G401.6 (cell line): Measurements from ENCODE around the gene MLC1.

Experiments used
- FAIRE-seq: peaks from 2 replicates; lab custom pipeline; 2012; peaks lifted over from hg19 to GRCh38; lab: Jason Lieb, UNC

The MLC1 gene

DNA sequence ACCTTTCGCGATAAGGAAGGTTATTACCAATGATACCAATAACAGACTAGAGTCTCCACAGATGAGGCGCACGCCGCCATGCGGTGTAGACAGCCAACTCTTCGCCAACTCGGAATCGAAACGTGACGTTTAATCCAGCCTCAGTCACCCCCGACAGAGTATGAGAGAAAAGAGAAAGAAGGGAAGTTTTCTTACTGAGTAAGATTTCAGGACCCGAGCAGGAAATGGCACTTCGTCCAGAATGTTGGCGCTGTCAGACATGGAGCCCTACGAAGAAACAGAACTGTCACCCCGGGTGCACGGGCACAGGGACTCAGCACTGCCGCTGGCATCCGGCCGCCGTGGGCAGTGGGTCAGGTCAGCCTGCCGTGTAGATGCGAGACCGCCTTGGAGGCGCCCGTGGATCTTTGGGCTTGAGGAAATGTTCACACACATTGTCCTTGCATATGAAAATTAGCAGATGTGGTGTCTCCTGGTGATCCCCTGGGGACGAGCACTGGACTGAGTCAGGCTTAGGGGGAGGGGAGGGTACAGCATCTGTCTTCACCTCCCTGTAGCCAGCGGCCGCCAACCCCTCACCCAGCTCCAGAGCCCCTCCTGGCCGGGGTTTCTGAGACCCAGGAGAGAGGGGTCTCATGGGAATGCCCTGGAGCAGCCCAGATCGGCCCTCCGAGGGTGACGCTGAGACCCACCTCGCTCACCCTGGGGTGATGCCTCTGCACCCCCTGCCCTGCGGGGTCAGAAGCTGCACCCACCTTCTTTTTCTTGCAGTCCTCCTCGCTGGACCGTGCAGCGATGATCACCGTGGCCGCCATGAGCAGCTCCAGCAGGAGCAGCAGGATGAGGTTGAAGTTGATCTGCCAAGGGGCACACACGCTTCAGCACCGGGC lies 8.3 kb downstream of the MLC1 start:
- FAIRE-seq: no peak

DNA sequence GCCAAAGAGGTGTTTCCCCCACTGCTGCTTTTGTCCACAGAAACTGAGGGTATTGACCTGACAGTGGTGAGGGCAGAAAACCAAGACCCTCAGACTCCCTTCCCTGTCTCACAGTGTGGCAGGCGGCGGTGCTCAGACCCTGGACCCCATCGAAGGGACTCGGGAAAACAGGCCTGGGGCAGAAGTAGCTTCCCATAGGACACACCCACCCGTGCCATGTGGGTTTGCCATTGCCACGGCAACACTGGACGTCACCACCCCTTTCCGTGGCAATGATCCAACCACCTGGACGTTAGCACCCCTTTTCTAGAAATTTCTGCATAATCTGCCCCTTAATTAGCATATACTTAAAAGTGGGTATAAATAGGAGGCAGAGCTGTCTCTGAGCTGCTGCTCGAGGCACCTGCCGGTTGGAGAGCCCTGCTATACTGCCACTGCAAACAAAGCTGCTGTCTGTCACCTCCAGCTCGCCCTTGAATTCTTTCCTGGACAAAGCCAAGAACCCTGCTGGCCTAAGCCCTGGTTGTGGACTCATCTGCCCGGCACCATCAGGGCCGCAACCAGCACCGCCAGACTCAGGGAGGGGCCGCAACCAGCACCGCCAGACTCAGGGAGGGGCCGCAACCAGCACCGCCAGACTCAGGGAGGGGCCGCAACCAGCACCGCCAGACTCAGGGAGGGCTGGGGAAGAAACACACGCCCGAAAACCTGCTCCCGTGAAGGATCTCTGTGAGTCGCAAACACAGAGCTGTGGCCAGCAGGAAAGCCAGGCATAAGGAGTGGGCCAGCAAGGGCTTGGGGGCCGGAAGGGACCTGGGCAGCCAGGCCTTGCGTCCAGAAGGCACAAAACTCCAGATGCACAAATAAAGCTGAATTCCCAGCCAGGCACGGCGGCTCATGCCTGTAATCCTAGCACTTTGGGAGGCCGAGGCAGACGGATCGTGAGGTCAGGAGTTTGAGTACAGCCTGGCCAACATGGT lies 10.4 kb downstream of the MLC1 start:
- no peak for FAIRE-seq

DNA sequence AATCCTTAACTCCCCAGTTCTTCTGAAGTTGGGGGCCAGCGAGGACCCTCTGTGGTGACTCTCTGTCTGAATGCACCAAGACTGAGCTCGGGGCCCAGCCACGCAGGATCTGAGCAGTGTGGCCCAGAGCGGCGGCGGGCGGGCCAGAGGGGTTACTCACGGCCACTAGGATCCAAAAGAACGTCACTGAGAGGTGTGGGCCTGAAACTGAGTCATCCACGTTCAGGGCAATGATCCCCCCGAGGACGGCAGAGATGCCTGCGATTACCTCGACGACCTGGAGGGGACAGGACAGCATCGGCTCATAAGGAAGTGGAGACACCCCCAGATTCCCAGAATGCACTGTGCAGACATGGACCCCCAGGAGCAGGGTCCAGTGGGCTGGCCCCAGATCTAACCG lies 11.2 kb downstream of the MLC1 start:
- no peak for FAIRE-seq

DNA sequence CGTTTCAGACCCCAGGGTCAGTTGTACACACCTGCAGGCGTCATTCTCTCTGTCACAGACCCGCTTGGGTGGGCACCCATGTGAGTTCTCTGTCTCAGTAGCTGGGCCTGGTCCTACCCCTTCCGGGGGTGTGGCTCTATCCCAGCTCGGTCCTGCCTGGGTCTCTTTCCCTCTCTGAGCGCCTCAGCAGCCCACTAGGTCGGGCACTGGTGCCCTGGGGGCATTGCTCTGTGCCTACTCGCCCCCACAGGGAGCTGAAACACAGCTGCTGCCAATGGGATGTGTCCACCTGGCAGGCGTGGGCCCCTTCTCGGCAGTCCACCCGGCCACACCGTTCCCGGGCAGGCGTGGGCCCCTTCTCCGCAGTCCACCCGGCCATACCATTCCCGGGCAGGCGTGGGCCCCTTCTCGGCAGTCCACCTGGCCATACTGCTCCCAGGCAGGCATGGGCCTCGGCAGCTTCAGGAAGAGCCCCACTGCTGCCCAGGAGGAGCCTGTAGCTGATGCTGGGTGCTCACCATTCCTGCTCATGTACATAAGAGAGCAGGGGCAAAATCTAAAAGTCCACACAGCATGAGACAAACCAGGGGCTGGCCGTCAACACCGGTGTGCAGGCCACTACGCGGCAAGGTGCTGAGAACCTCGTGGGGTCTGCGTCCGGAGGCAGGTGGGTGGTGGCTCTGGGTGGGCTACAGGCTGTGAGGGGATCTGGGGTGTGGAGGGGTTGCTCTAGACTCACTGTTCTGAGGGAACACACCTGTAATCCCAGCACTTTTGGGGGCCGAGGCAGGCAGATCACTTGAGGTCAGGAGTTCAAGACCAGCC lies 12.3 kb downstream of the MLC1 start:
- no peak for FAIRE-seq

DNA sequence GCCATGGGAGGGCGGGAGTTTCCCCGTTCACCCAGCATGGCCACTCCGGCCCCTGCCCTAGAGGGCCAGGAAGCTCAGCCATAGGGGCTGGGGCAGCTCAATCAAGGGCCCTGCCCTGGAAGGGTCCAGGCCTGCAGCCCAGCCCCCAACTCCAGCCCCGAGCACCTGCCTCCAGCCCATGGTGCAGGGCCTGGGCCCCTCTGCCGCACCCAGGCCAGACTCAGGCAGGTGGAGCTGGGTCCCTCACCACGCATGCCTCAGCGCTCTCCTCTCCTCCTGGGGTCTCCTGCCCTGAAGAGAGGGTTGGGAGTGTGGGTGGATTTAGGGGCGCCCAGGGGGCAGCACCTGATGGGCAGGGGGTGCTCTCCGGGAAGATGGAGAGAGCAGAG lies 13.1 kb downstream of the MLC1 start:
- no peak for FAIRE-seq

DNA sequence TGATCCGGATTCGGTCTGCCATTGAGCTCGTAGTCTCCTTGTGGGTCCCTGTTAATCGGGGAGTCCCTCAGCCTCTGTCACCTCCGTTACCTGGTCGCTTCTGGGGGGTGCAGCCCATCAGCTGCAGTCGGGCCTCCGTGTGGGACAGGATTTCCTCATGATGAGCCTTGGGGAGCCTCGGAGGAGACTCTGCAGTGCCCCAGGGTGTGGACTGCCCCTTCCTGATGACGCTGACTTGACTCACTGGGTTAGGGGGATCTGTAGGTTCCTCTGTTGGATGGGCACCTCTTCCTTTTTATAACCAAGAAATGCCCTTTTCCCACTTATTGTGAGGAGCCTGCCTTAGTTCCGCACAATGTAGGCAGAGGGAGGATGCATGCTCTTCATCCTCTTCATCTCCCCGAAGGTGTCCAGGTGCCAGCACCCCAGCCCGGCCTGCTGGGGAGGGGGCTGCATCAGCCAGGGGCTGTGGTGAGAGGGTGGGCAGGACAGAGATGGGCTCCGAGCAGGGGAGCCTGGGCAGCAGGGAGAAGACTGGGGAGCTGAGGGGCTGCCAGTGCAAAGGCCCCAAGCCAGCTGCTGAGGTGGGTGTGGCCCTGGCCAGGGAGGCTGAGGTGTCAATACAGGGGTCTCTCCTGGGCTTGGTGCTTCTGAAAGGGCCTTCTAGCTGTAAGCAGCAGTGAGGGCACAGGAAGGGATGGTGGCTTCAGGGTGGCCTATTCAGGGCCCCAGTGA lies 13.6 kb downstream of the MLC1 start:
- FAIRE-seq: no peak

DNA sequence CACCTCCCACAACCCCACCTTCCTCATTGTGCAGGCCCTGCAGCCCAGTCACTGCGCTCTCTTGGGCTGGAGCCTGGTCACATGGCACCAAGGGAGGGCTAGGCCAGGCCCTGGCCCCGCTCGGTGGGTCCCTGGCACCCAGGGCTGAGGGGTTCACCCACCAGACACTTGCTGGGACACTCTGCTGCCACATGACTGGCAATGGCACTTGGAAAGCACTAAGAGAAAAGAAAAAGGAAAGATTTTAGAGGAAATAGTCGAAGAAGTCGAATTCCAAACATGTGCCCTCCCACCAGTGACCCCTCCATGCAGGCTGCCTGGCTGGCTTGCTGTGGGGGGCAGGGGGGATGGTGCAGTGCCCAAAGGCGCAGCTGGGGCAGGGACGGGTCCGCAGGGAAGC lies 14.9 kb downstream of the MLC1 start:
- no peak for FAIRE-seq

DNA sequence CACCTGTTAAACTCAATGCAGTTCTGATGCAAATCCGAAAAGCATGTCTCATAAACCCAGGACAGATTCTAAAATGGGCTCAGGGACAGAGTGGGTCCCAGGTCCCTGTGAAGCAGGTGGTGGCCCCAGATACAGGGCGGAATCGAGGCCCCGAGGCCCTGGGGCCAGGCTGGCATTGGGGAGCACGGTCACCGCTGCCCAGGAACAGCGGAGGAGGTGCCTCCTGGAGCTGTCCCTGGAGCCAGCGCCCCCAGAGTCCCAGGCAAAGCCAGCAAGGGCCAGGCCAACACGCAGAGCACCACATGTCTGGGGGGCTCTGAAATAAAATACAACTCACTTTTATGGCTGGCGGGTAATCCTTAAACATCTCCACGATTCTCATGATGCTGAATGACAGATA lies 17.1 kb downstream of the MLC1 start:
- no peak for FAIRE-seq

DNA sequence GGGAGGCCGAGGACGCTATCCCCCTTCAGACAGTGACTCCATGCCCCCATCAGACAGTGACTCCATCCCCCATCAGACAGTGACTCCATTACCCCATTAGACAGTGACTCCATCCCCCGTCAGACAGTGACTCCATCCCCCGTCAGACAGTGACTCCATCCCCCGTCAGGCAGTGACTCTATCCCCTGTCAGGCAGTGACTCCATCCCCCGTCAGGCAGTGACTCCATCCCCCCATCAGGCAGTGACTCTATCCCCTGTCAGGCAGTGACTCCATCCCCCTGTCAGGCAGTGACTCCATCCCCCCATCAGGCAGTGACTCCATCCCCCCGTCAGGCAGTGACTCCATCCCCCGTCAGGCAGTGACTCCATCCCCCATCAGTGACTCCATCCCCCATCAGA lies 18.0 kb downstream of the MLC1 start:
- FAIRE-seq: no peak

DNA sequence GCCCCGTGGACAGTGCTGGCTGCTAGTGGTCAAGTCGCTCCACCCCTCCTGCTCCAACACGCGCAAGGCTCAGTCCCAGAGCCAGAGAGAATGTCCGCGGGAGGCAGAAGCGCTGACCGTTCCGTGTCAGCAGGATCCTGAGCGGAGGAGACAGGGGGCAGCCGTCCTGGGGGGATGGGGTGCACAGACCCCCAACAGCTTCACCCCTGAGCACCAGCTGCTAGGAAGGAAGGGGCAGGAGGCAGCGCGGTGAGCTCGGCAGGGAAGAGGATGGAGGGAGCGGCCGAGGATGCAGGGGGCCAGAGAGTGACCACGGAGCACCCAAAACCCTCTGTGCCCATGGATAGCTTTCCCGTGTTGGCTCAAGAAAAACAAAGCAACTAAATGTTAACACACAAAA lies 20.8 kb downstream of the MLC1 start:
- no peak for FAIRE-seq

DNA sequence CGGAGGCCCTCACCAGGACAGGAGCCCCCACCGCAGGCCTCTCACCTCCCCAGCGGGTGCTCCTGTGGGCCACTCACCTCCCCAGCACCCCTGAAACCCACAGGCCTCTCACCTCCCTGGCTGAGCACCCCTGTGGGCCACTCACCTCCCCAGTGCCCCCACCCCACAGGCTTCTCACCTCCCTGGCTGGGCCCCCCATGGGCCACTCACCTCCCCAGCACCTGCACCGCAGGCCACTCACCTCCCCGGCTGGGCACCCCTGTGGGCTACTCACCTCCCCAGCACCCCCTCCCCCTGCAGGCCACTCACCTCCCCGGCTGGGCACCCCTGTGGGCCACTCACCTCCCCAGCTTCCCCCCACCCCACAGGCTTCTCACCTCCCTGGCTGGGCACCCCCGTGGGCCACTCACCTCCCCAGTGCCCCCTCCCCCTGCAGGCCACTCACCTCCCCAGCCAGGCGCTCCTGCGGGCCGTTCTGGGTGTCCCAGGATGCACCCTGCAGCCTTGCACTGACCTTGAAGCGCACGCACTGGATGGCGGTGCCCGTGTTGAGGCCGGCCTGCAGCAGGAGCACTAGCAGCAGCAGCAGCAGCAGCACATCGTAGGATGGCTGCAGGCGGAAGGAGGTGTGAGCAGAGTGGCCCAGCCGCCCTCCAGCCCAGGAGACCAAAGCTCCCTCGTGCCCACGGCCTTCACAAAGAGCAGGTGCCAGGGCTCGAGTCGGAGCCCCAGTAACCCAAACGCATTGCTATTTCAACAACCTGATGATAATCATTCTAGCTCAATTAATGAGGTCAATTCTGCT lies 21.4 kb downstream of the MLC1 start:
- FAIRE-seq: no peak

DNA sequence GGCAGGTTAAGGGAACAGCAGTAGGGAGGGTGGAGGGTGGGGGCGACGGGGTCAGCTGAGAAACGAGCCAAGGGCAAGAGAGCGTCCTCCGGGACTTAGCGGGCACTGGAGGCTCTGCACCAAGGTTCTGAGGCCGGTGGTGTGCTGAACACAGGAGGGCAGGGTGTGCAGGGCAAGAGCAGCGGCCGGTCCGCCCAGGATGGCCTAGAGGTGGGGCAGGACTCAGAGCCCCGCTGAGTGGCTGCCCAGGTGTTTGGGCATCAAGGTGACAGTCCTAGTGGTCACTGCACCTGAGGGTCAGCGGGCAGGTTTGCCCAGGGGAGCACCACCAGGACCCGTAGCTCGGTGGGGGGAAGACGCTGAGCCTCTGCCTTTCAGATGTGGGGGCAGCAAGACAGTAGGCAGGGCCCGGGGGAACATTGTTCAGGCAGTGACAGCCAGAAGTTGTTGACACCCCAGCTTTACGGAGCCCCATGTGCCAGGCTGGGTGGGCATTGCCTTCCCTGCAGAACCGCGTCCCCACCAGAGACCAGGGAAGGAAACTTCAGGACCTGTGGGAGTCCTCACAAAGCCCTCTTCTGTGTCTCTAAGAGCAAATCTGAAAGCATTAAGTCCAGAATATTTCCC lies 22.6 kb downstream of the MLC1 start:
- FAIRE-seq: no peak

DNA sequence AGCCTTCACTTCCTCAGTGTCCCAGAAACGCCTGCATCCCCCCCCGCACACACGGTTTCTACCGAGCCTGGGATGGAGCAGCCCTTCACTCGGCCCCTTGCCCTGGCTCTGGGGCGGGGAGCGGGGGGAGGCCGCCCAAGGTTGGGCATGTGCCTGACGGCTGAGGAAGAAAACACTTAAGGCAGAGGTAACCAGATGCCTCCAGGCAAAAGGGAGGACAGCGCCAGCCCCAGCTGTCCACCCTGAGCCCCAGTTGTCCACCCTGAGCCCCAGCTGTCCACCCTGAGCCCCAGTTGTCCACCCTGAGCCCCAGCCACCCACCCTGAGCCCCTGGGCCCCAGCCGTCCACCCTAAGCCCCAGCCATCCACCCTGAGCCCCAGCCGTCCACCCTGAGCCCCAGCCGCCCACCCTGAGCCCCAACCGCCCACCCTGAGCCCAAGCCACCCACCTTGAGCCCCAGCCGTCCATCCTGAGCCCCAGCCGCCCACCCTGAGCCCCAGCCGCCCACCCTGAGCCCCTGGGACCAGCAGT lies 23.3 kb downstream of the MLC1 start:
- FAIRE-seq: no peak

DNA sequence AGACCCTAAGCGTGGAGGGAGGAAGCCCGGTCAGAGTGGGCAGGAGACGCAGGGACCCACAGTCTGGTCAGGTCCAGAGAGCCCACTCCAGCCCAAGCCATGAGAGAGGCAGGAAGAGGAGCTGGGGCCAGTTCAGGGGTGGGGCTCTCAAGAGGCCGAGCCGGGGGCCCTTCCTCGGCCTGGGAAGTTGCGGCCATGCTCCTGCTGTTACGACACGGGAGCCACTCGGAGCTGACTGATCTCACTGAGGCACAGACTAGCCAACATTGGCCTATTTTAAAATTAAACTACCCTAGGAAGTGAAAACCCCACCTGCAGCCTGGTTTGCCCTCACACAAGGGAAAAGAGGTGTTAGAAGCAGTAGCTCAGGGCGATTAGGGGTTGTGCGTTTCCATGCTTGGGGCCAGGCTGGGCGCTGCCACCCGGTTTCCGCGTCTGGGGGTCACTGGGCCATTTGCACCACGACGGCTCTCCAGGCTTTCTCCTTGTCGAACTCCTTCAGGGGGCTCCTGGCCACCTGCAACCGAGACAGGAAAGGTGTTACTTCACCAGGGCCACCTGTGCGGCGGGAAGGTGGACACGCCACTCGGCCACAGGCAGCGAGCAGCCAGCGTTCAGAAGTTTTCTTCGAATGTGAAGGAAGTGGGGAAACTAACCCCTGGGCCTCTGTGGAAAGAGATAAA lies 23.9 kb downstream of the MLC1 start:
- FAIRE-seq: no peak

DNA sequence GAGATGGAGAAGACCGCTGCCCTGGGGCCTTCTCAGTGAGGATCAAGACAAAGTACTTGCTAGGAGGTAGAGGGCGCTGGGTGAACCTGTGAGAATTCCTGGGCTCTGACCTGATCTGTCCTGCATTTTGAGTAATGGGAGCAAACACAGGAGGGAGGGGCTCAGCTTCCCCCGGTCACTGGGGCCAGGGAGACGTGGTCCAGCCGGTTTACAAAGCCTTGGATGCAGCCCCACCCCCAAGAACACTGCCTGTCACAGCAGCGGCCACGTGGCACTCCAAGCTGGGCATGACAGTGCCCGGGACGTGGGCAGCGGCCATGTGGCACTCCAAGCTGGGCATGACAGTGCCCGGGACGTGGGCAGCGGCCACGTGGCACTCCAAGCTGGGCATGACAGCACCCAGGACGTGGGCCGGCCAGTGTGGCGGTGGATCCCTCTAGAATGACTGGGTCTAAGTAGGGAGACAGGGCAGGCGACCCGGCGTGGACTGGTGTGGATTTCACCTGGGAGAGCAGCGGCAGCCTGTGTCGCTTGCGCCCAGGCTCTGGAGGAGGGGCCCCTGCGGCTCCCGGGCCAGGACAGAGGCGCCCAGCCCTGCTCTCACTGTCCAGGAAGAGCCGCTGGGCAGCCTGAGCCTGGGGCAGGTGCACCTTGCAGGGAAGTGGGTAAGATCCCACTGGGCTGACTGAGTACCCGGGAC lies 24.6 kb downstream of the MLC1 start:
- no peak for FAIRE-seq

DNA sequence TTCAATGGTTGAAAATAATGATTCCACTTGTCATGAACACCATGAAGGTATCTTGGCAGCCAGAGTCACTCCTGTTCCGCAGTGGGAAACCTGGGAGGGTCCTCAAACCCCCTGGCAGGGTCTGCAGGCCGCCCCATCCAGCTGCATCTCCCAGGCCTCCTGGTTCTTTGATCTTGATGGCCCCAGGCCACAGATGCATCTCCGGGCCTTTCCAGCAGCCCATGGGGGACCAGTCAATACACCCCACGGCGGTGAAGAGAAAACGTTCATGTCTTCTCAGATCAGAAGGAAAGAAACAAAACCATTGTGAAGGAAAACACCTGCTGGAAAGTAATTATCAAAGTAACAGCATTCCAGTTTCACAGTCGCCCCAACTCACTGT lies 25.4 kb downstream of the MLC1 start:
- no peak for FAIRE-seq

DNA sequence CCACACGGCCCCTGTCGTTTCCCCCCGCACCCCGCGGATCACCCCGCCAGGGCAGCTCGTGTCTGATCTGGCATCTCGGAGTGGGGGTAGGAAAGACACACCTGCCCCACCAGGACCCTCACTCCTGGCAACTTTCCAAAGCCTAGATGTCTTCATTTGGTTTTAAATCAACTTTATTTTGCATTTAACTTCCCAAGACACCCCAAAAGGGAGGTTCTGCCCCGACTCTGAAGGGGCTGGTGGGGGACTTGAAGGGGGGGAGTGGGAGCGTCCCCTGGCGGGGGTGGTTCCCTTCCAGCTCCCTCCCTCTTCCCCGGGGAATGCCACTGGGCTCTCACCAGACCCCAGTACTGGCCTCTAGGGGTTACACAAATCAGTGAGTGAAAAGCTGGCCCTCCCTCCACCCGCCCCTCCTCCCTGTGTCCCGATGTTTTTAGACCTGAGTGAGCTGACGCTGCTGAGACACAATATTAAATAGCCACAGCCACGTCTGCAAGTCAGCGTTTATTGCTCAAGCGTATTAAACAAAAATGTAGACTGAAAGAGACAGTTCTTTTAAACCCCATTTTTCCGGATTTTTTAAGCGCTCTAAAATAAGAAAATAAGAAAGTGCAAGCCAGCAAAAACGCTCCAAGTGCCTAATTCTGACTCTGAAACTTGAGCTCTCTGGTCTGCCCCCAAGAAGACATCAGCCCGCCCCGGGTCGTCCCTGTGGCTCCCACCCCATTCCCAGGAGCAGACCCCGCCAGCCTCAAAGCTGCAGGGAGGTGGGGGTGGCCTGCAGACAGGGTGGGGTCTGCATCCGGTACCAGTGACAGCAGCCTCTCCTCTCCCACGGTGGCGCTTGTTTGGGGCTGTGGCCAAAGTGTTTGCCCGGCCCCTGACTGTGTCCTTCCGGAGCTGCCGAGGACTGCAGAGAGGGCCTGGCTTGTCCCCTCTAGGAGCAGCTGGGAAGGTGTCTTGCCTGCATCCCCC lies 26.0 kb downstream of the MLC1 start:
- FAIRE-seq: no peak
